ENCODE results near the gene SVIL.
"Not testable (repeated sequence)": the region's sequence is repeated elsewhere in the genome, so short reads cannot be mapped to it uniquely, and the experiment has no call there.

Gene SVIL

DNA sequence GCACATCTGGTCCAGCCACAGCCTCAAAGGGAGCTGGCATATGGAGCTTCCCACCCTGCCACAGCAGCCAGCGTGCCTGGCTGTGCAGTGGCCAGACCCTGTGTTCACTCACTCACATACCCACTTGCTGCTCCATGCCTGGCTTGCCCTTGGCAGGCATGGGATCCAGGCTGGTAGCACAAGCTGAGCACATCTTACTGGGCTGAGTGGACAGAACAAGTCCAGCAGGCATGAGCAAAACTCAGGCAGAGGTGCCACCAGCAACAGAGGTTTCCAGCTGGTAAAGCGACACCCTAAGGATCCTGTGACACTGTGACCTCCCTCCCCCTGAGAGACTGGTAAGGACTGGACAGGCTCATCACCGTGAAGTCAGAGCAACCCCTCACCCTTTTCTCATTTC is 25.1 kb downstream of the SVIL start:
- H3K4me3 ChIP-seq, result no peak overlapping the region
- DNase-seq (ENCODE audit: low spot score), result no peak
- TF ChIP-seq, protein P1, sequence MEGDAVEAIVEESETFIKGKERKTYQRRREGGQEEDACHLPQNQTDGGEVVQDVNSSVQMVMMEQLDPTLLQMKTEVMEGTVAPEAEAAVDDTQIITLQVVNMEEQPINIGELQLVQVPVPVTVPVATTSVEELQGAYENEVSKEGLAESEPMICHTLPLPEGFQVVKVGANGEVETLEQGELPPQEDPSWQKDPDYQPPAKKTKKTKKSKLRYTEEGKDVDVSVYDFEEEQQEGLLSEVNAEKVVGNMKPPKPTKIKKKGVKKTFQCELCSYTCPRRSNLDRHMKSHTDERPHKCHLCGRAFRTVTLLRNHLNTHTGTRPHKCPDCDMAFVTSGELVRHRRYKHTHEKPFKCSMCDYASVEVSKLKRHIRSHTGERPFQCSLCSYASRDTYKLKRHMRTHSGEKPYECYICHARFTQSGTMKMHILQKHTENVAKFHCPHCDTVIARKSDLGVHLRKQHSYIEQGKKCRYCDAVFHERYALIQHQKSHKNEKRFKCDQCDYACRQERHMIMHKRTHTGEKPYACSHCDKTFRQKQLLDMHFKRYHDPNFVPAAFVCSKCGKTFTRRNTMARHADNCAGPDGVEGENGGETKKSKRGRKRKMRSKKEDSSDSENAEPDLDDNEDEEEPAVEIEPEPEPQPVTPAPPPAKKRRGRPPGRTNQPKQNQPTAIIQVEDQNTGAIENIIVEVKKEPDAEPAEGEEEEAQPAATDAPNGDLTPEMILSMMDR (IDR thresholded peaks at IDR 0.05), result no peak
- H3K27ac ChIP-seq, result peak overlapping the region in 1 of 2 donors; percentile 73

DNA sequence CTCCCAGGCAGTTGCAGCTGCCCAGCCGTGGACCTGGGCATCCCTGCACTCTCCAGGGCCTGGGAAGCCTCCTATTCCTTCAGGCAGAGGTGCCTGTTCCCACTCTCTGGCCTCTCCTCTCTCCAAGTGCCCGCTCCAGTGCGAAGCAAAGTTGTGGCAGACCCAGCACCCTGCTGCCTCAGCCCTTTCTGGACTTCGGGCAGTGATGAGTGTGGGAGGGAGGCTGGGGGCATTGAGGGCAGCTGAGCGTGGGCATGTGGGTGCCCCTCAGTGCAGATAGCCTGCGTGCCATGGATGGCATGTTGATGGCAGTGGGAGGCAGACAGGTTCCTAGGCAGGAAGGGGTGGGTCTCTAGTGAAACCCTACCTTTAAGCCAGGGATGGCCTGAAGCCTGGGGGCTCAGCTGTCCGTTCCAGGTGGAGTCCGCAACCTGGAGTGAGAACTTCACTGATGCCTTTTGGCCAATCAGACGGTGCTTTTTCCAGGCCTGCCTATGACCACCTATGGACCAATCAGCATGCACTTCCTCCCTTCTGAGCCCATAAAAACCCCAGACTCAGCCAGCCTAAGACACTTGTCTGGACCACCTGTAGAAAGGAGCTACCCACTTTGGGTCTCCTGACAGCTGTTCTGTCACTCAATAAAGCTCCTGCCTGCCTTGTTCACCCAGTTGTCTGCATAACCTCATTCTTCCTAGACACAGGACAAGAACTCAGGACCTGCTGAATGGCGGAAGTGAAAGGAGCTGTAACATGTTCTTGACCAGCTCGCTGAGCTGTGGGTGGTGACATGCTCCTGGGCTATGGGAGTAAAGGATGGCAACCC is 26.1 kb downstream of the SVIL start:
- Histone ChIP-seq H3K27ac (peak overlapping the region; percentile 45 to 73), H3K4me3 (peak overlapping the region; percentile 11)
- TF ChIP-seq, protein P1 (IDR thresholded peaks at IDR 0.05), result no peak
- no peak for DNase-seq (ENCODE audit: low spot score)

- H3K27ac ChIP-seq, result peak overlapping the region; percentile 45 to 73
- H3K4me3 ChIP-seq, result peak overlapping the region; percentile 11
- TF ChIP-seq, protein P1 (IDR thresholded peaks at IDR 0.05), result no peak
- DNase-seq (ENCODE audit: low spot score), result no peak
These were observed 26.7 kb downstream of the SVIL start for GRCh38 chr10:29608062-29608461.

DNA sequence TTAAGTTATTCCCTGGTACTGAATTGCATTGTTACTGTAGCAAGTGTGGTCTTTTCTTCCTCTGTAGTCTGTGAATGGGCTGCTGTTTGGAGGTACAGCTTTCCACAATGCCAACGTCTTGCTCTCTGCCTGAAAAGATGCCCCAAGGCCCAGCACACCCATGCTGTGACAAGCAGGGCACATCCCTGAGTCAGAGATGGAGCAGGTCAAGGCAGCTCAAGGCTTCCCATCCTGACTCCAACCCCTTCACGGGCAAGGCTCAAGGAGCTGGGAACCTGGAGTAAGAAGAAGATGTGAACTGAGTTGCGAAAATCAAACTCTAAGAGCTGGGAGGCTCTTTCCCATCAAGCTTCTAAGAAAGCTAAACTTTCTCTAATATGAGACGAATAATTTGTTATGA is 27.2 kb downstream of the SVIL start:
- TF ChIP-seq, protein P1 (IDR thresholded peaks at IDR 0.05), result no peak
- Histone ChIP-seq H3K4me3 (no peak overlapping the region), H3K27ac (peak overlapping the region in 1 of 2 donors; percentile 73)
- no peak for DNase-seq (ENCODE audit: low spot score)

DNA sequence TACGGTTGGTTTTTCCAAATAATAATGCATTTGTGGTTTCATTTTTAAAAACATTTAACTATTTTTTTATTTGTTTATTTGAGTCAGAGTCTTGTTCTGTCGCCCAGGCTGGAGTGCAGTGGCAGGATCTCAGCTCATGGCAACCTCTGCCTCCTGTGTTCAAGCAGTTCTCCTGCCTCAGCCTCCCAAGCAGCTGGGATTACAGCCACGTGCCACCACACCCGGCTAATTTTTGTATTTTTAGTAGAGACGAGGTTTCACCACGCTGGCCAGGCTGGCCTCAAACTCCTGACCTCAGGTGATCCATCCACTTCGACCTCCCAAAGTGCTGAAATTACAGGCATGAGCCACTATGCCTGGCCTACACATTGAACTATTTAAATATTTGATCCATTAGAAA is 28.1 kb downstream of the SVIL start:
- H3K27ac ChIP-seq, result peak overlapping the region in 1 of 2 donors; percentile 56
- DNase-seq (ENCODE audit: low spot score); H3K4me3 ChIP-seq: not testable (repeated sequence)

GRCh38 chr10:29604291-29604825 is 30.4 kb downstream of the SVIL start:
- TF ChIP-seq, protein P1 (IDR thresholded peaks at IDR 0.05), result no peak
- H3K27ac ChIP-seq, result no peak overlapping the region
- no peak for DNase-seq (ENCODE audit: low spot score)

GRCh38 chr10:29603223-29603896 is 31.4 kb downstream of the SVIL start:
- Histone ChIP-seq H3K27ac (peak overlapping the region; percentile 0 to 19), H3K4me3 (no peak overlapping the region)
- TF ChIP-seq, protein P1 (IDR thresholded peaks at IDR 0.05), result no peak
- DNase-seq (ENCODE audit: low spot score), result no peak

More at GRCh38 chr10:29604291-29604825, 30.4 kb downstream of the SVIL start:
- H3K4me3 ChIP-seq, result no peak overlapping the region

Measured in coronary artery (tissue), 2 donors.